K562 (cell line): ENCODE data around the gene YJU2. TPM values are rescaled to one million over a fixed set of nuclear protein-coding genes. Genes with fewer than 3 reads are reported as not detected.

ENCODE experiments used
- ATF1 ChIP-seq, 2 experiments: fragments of 450-650 bp in 1 of 2; IDR thresholded peaks; 2 replicates each; pipeline ENCODE4 v1.6.1; 2016; ENCODE audit warnings: missing compliant biosample characterization in 1 of 2, missing genetic modification characterization in 1 of 2
- CSDE1 ChIP-seq, 2 experiments: fragments of 450-650 bp; IDR thresholded peaks; 2 replicates each; pipeline ENCODE4 v1.6.1; 2016; ENCODE audit warnings: mild to moderate bottlenecking in 1 of 2
- FOXA1 ChIP-seq: fragments of 450-650 bp; IDR thresholded peaks from 2 replicates; pipeline ENCODE4 v1.6.1; 2016; ENCODE audit warnings: mild to moderate bottlenecking, borderline replicate concordance
- NCOA6 ChIP-seq: fragments of 450-650 bp; IDR thresholded peaks from 2 replicates; pipeline ENCODE4 v1.6.1; 2017; ENCODE audit warnings: mild to moderate bottlenecking
- NR4A1 ChIP-seq, 2 experiments: fragments of 250-450 bp in 1 of 2; fragments of 450-650 bp in 1 of 2; sonication (Bioruptor Pico) in 1 of 2; IDR thresholded peaks; 2 replicates each; pipeline versions ENCODE4 v1.4.0 to v1.6.1; 2016 to 2020; ENCODE audit warnings: mild to moderate bottlenecking in 2 of 2, missing compliant biosample characterization in 1 of 2, missing genetic modification characterization in 1 of 2, moderate library complexity in 1 of 2
- NUFIP1 ChIP-seq: fragments of 450-650 bp; IDR thresholded peaks from 2 replicates; pipeline ENCODE4 v1.6.1; 2018; ENCODE audit not compliant: partially characterized antibody
- PHF8 ChIP-seq: fragments of 200-600 bp; sonication (generic); IDR thresholded peaks from 2 replicates; pipeline ENCODE4 v1.6.1; 2012; ENCODE audit warnings: mixed run types, mild to moderate bottlenecking, inconsistent platforms, low read length, moderate library complexity, borderline replicate concordance
- RB1 ChIP-seq: fragments of 450-650 bp; IDR thresholded peaks from 2 replicates; pipeline ENCODE4 v1.6.1; 2017; ENCODE audit warnings: low read depth, mild to moderate bottlenecking
- RBM34 ChIP-seq: fragments of 200-400 bp; formaldehyde crosslinking; IDR thresholded peaks from 2 replicates; pipeline ENCODE4 v1.6.1; 2018; ENCODE audit warnings: low read length, borderline replicate concordance; ENCODE audit not compliant: insufficient read depth
- RHOXF2B ChIP-seq: fragments of 250-450 bp; sonication (Bioruptor Pico); conservative IDR thresholded peaks from 2 replicates; pipeline ENCODE4 v1.5.1; 2021
- SMARCA4 ChIP-seq: fragments of 450-650 bp; IDR thresholded peaks from 2 replicates; pipeline ENCODE4 v1.6.1; 2016
- TCFL5 ChIP-seq: fragments of 250-450 bp; sonication (Bioruptor Pico); conservative IDR thresholded peaks from 2 replicates; pipeline ENCODE4 v1.6.1; 2021; ENCODE audit warnings: mild to moderate bottlenecking, moderate library complexity, matching md5 sums
- VEZF1 ChIP-seq: fragments of 200-800 bp; sonication (Bioruptor generic); IDR thresholded peaks from 2 replicates; pipeline ENCODE4 v1.6.1; 2017; ENCODE audit warnings: missing genetic modification characterization, missing compliant biosample characterization
- ZNF121 ChIP-seq: sonication (generic); formaldehyde crosslinking; conservative IDR thresholded peaks from 2 replicates; pipeline ENCODE4 v1.8.0; 2022; ENCODE audit warnings: missing genetic modification reagents
- ZNF24 ChIP-seq: fragments of 450-650 bp; IDR thresholded peaks from 2 replicates; pipeline ENCODE4 v1.6.1; 2016
- ZNF707 ChIP-seq: fragments of 250-450 bp; sonication (Bioruptor Pico); conservative IDR thresholded peaks from 2 replicates; pipeline ENCODE4 v1.8.0; 2022; ENCODE audit warnings: inconsistent platforms, mild to moderate bottlenecking, moderate library complexity
- polyA plus RNA-seq, 8 experiments: library from polyadenylated mRNA; depleted of rRNA in 4 of 8; stranded (reverse) in 5 of 8; unstranded in 3 of 8; fragments of >200 nt; fragmentation: Nextera tagmentation in 2 of 8; fragmentation: Illumina TruSeq in 1 of 8; extraction: Ambion mirVana in 2 of 8; extraction: Trizol in 1 of 8; gene quantifications; 2 replicates each; pipeline versions ENCODE4 v1.2.1 to v1.2.3, GENCODE V29; 2011 to 2014; ENCODE audit warnings: inconsistent platforms in 1 of 8, missing spikeins in 1 of 8
- total RNA-seq, 7 experiments: library from RNA; depleted of rRNA in 6 of 7; stranded (reverse); fragments of >200 nt in 6 of 7; fragmentation: Illumina TruSeq in 2 of 7; extraction: Trizol in 2 of 7; gene quantifications; 2 replicates each; pipeline versions ENCODE4 v1.2.1 to v1.2.3, GENCODE V29; 2011 to 2021; ENCODE audit warnings: low replicate concordance in 1 of 7
- TF ChIP-seq, protein P1 (sequence below): fragments of 450-650 bp; IDR thresholded peaks from 2 replicates; pipeline ENCODE4 v1.6.1; 2017; ENCODE audit warnings: mild to moderate bottlenecking, moderate library complexity
- TF ChIP-seq, protein P2 (sequence below): fragments of 250-450 bp; sonication (Bioruptor Pico); IDR thresholded peaks from 2 replicates; pipeline ENCODE4 v1.4.0; 2020; ENCODE audit warnings: mild to moderate bottlenecking, moderate library complexity

YJU2 gene
- total and polyA plus RNA-seq, 9 of the 15 experiments (the other 6 are each of a cell fraction or from before 2014, with no cell fraction given) = 0.41 to 34.9 (median 19.3) TPM

GRCh38 chr19:4233282-4233853 lies 13.5 kb upstream of the YJU2 start (continued):
- TF ChIP-seq VEZF1 (CRISPR knock-in tag) (peak; percentile 26), RBM34 (no peak), NUFIP1 (no peak), RB1 (0 out of 2 replicates have a peak, but pooled peaks have one; percentile 24), CSDE1 (IDR thresholded peaks at IDR 0.05) (no peak), SMARCA4 (0 out of 2 replicates have a peak, but pooled peaks have one; percentile 28), FOXA1 (no peak), ATF1 (CRISPR knock-in tag; IDR thresholded peaks at IDR 0.05) (no peak), ATF1 (tag; IDR thresholded peaks at IDR 0.05) (no peak), RHOXF2B (CRISPR knock-in tag) (no peak), ZNF24 (peak; percentile 97), ZNF707 (CRISPR knock-in tag) (no peak), NR4A1 (CRISPR knock-in tag; IDR thresholded peaks at IDR 0.05) (no peak), NR4A1 (tag; IDR thresholded peaks at IDR 0.05) (0 out of 2 replicates have a peak, but pooled peaks have one; percentile 52), PHF8 (no peak; the same call in 1 of the 2 replicates), NCOA6 (no peak), ZNF121 (peak; percentile 78), TCFL5 (CRISPR knock-in tag) (no peak)
- TF ChIP-seq, protein P1, sequence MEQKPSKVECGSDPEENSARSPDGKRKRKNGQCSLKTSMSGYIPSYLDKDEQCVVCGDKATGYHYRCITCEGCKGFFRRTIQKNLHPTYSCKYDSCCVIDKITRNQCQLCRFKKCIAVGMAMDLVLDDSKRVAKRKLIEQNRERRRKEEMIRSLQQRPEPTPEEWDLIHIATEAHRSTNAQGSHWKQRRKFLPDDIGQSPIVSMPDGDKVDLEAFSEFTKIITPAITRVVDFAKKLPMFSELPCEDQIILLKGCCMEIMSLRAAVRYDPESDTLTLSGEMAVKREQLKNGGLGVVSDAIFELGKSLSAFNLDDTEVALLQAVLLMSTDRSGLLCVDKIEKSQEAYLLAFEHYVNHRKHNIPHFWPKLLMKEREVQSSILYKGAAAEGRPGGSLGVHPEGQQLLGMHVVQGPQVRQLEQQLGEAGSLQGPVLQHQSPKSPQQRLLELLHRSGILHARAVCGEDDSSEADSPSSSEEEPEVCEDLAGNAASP = no peak
- TF ChIP-seq, protein P2, sequence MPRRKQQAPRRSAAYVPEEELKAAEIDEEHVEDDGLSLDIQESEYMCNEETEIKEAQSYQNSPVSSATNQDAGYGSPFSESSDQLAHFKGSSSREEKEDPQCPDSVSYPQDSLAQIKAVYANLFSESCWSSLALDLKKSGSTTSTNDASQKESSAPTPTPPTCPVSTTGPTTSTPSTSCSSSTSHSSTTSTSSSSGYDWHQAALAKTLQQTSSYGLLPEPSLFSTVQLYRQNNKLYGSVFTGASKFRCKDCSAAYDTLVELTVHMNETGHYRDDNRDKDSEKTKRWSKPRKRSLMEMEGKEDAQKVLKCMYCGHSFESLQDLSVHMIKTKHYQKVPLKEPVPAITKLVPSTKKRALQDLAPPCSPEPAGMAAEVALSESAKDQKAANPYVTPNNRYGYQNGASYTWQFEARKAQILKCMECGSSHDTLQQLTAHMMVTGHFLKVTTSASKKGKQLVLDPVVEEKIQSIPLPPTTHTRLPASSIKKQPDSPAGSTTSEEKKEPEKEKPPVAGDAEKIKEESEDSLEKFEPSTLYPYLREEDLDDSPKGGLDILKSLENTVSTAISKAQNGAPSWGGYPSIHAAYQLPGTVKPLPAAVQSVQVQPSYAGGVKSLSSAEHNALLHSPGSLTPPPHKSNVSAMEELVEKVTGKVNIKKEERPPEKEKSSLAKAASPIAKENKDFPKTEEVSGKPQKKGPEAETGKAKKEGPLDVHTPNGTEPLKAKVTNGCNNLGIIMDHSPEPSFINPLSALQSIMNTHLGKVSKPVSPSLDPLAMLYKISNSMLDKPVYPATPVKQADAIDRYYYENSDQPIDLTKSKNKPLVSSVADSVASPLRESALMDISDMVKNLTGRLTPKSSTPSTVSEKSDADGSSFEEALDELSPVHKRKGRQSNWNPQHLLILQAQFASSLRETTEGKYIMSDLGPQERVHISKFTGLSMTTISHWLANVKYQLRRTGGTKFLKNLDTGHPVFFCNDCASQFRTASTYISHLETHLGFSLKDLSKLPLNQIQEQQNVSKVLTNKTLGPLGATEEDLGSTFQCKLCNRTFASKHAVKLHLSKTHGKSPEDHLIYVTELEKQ (CRISPR knock-in tag) = no peak
